Loucy (cell line): ENCODE measurements around the gene CYTIP.

ENCODE experiments used
- H2AFZ ChIP-seq: fragments of 200-600 bp; sonication (generic); 2 replicates; pipeline ENCODE4 v1.6.0; 2016; ENCODE audit warnings: antibody characterized with exemption, mild to moderate bottlenecking, low read length, moderate library complexity
- H3F3A ChIP-seq: fragments of 200-600 bp; 2 replicates; pipeline ENCODE4 v1.6.0; 2016; ENCODE audit warnings: antibody characterized with exemption, low read depth, mild to moderate bottlenecking
- H3K27me3 ChIP-seq: fragments of 200-600 bp; sonication (generic); 2 replicates; pipeline ENCODE4 v1.6.1; 2014; ENCODE audit warnings: low read length, mild to moderate bottlenecking; ENCODE audit not compliant: insufficient read depth, poor library complexity, severe bottlenecking
- H3K36me3 ChIP-seq: fragments of 200-600 bp; sonication (generic); 2 replicates; pipeline ENCODE4 v1.6.1; 2016; ENCODE audit warnings: low read length; ENCODE audit not compliant: insufficient read depth
- H3K4me1 ChIP-seq: fragments of 200-600 bp; sonication (generic); 2 replicates; pipeline ENCODE4 v1.5.1; 2014; ENCODE audit warnings: low read length, mild to moderate bottlenecking; ENCODE audit not compliant: insufficient read depth, poor library complexity, severe bottlenecking
- H3K4me2 ChIP-seq: fragments of 200-600 bp; sonication (generic); 2 replicates; pipeline ENCODE4 v1.6.0; 2014; ENCODE audit warnings: antibody characterized with exemption, low read length, low read depth, mild to moderate bottlenecking; ENCODE audit not compliant: poor library complexity, severe bottlenecking
- H3K4me3 ChIP-seq: fragments of 200-600 bp; sonication (generic); 2 replicates; pipeline ENCODE4 v1.5.1; 2014; ENCODE audit warnings: low read length, mild to moderate bottlenecking, mixed read lengths; ENCODE audit not compliant: poor library complexity, severe bottlenecking
- H3K79me2 ChIP-seq: fragments of 200-600 bp; sonication (generic); 2 replicates; pipeline ENCODE4 v1.6.1; 2014; ENCODE audit warnings: low read length; ENCODE audit not compliant: insufficient read depth
- H3K9ac ChIP-seq: fragments of 200-600 bp; sonication (generic); 2 replicates; pipeline ENCODE4 v1.6.0; 2014; ENCODE audit warnings: mild to moderate bottlenecking, low read depth, low read length, moderate library complexity; ENCODE audit not compliant: poor library complexity, severe bottlenecking
- H3K9me2 ChIP-seq: fragments of 200-600 bp; sonication (generic); replicated peaks from 2 replicates; pipeline ENCODE4 v1.6.1; 2016; ENCODE audit warnings: low read depth, low read length, mixed read lengths
- H3K9me3 ChIP-seq: fragments of 200-600 bp; sonication (generic); 2 replicates; pipeline ENCODE4 v1.6.1; 2014; ENCODE audit warnings: mild to moderate bottlenecking, antibody characterized with exemption, low read length, low read depth; ENCODE audit not compliant: insufficient read depth
- H4K20me1 ChIP-seq: fragments of 200-600 bp; sonication (generic); 2 replicates; pipeline ENCODE4 v1.6.0; 2014; ENCODE audit warnings: antibody characterized with exemption, low read length, mild to moderate bottlenecking; ENCODE audit not compliant: insufficient read depth, poor library complexity, severe bottlenecking
- CTCF ChIP-seq: fragments of 200-600 bp; sonication (generic); conservative IDR thresholded peaks from 2 replicates; pipeline ENCODE4 v1.5.1; 2014; ENCODE audit warnings: mild to moderate bottlenecking, antibody characterized with exemption, low read length
- EZH2phosphoT487 ChIP-seq: fragments of 200-600 bp; IDR thresholded peaks from 2 replicates; pipeline ENCODE4 v1.6.1; 2018; ENCODE audit warnings: antibody characterized with exemption, mild to moderate bottlenecking, moderate library complexity, borderline replicate concordance

The CYTIP gene

GRCh38 chr2:157388827-157389226, 55.1 kb downstream of the CYTIP start:
- H3K9ac ChIP-seq: no peak overlapping the region
- TF ChIP-seq EZH2phosphoT487: no peak
- TF ChIP-seq CTCF: no peak
- H3K9me3 ChIP-seq: no peaks in the 10 kb centered on the region
- no peaks in the 10 kb centered on the region for H3K4me1 ChIP-seq
- H3K4me2 ChIP-seq: no peak overlapping the region
- no peak overlapping the region for H2AFZ ChIP-seq
- no peaks in the 10 kb centered on the region for H3K36me3 ChIP-seq
- H3K9me2 ChIP-seq: no peaks in the 10 kb centered on the region
- H3F3A ChIP-seq: no peaks in the 10 kb centered on the region
- H3K79me2 ChIP-seq: no peaks in the 10 kb centered on the region
- no peak overlapping the region for H3K4me3 ChIP-seq
- no peaks in the 10 kb centered on the region for H4K20me1 ChIP-seq
- no peaks in the 10 kb centered on the region for H3K27me3 ChIP-seq

GRCh38 chr2:157386747-157387146, 57.1 kb downstream of the CYTIP start:
- Histone ChIP-seq H3K9ac (no peak overlapping the region), H3K4me1 (no peaks in the 10 kb centered on the region), H3K36me3 (no peaks in the 10 kb centered on the region), H2AFZ (no peak overlapping the region), H4K20me1 (no peaks in the 10 kb centered on the region), H3K27me3 (no peaks in the 10 kb centered on the region), H3K79me2 (no peaks in the 10 kb centered on the region), H3F3A (no peaks in the 10 kb centered on the region), H3K4me2 (no peak overlapping the region), H3K9me2 (no peaks in the 10 kb centered on the region), H3K4me3 (no peak overlapping the region), H3K9me3 (no peaks in the 10 kb centered on the region)
- TF ChIP-seq EZH2phosphoT487 (no peak), CTCF (no peak)

GRCh38 chr2:157386247-157386646, 57.6 kb downstream of the CYTIP start:
- TF ChIP-seq EZH2phosphoT487 (no peak), CTCF (no peak)
- Histone ChIP-seq H3K36me3 (no peaks in the 10 kb centered on the region), H4K20me1 (no peaks in the 10 kb centered on the region), H3K79me2 (no peaks in the 10 kb centered on the region), H3K27me3 (no peaks in the 10 kb centered on the region), H3K4me1 (no peaks in the 10 kb centered on the region), H3K9ac (no peak overlapping the region), H3K4me3 (no peak overlapping the region), H2AFZ (no peak overlapping the region), H3K9me2 (no peaks in the 10 kb centered on the region), H3K4me2 (no peak overlapping the region), H3K9me3 (no peaks in the 10 kb centered on the region), H3F3A (no peaks in the 10 kb centered on the region)
